OCI-LY3 (cell line): ENCODE results near the gene SNX30.

ENCODE experiments used
- H2AFZ ChIP-seq: fragments of 200-600, 300-600 bp; shearing (Covaris generic); 2 replicates; pipeline ENCODE4 v1.6.0; 2014; ENCODE audit warnings: antibody characterized with exemption, low read depth, low read length
- H3K27ac ChIP-seq: fragments of 200-600, 300-600 bp; sonication (generic); 2 replicates; pipeline ENCODE4 v1.5.1; 2014; ENCODE audit warnings: mild to moderate bottlenecking, low read length, moderate library complexity, mixed read lengths
- H3K27me3 ChIP-seq: fragments of 200-600, 300-600 bp; sonication (generic); 2 replicates; pipeline ENCODE4 v1.6.1; 2014; ENCODE audit warnings: low read depth, low read length, mixed read lengths
- H3K36me3 ChIP-seq: fragments of 200-600, 300-600 bp; sonication (generic); replicated peaks from 2 replicates; pipeline ENCODE3; 2014; ENCODE audit warnings: low read depth, low read length, mixed read lengths
- H3K4me1 ChIP-seq: fragments of 300-600, 200-600 bp; sonication (generic); 2 replicates; pipeline ENCODE4 v1.6.1; 2014; ENCODE audit warnings: low read length, mixed read lengths
- H3K4me2 ChIP-seq: fragments of 200-600, 300-600 bp; sonication (generic); 2 replicates; pipeline ENCODE4 v1.6.1; 2014; ENCODE audit warnings: low read length, mixed read lengths
- H3K4me3 ChIP-seq: fragments of 300-600, 200-600 bp; sonication (generic); 2 replicates; pipeline ENCODE4 v1.5.1; 2014; ENCODE audit warnings: antibody characterized with exemption, mild to moderate bottlenecking, low read length, moderate library complexity
- H3K79me2 ChIP-seq: fragments of 300-600, 200-600 bp; shearing (Covaris generic); 2 replicates; pipeline ENCODE4 v1.6.1; 2014; ENCODE audit warnings: mild to moderate bottlenecking, low read length, mixed read lengths
- H3K9ac ChIP-seq: fragments of 300-600, 200-600 bp; shearing (Covaris generic); 2 replicates; pipeline ENCODE4 v1.6.0; 2014; ENCODE audit warnings: mild to moderate bottlenecking, low read length, moderate library complexity
- H3K9me3 ChIP-seq: fragments of 200-600, 300-600 bp; shearing (Covaris generic); 2 replicates; pipeline ENCODE4 v1.6.1; 2014; ENCODE audit warnings: low read length, mixed read lengths; ENCODE audit not compliant: insufficient read depth
- H4K20me1 ChIP-seq: fragments of 200-600, 300-600 bp; sonication (generic); 2 replicates; pipeline ENCODE4 v1.6.1; 2016; ENCODE audit warnings: low read length, mixed read lengths; ENCODE audit not compliant: insufficient read depth
- CTCF ChIP-seq: fragments of 200-600, 300-600 bp; sonication (generic); IDR thresholded peaks from 2 replicates; pipeline ENCODE4 v1.5.1; 2014; ENCODE audit warnings: antibody characterized with exemption, low read length, low read depth
- EZH2phosphoT487 ChIP-seq: fragments of 200-600 bp; shearing (Covaris generic); IDR thresholded peaks from 2 replicates; pipeline ENCODE4 v1.6.1; 2018; ENCODE audit warnings: antibody characterized with exemption, mixed run types, low read depth

SNX30 gene

GRCh38 chr9:112833081-112833480 lies 82.5 kb downstream of the SNX30 start:
- TF ChIP-seq CTCF, result no peak
- no peak for TF ChIP-seq EZH2phosphoT487

GRCh38 chr9:112836394-112836793 lies 85.8 kb downstream of the SNX30 start:
- 0 out of 2 replicates have a peak, but pooled peaks cover 3% of the 10 kb centered on the region for H4K20me1 ChIP-seq
- H3K4me2 ChIP-seq, result no peak overlapping the region
- H3K36me3 ChIP-seq, result peaks cover 7% of the 10 kb centered on the region
- TF ChIP-seq EZH2phosphoT487 (no peak), CTCF (no peak)
- no peak overlapping the region for H3K9ac ChIP-seq
- no peak overlapping the region for H3K27ac ChIP-seq
- H3K79me2 ChIP-seq, result no peaks in the 10 kb centered on the region
- peaks cover 25% of the 10 kb centered on the region for H3K4me1 ChIP-seq
- no peaks in the 10 kb centered on the region for H3K27me3 ChIP-seq
- H3K4me3 ChIP-seq, result no peak overlapping the region
- no peak overlapping the region for H2AFZ ChIP-seq
- H3K9me3 ChIP-seq, result no peaks in the 10 kb centered on the region

More at GRCh38 chr9:112833081-112833480, 82.5 kb downstream of the SNX30 start:
- Histone ChIP-seq H4K20me1 (no peaks in the 10 kb centered on the region), H3K9ac (no peak overlapping the region), H2AFZ (no peak overlapping the region), H3K4me3 (no peak overlapping the region), H3K79me2 (no peaks in the 10 kb centered on the region), H3K36me3 (no peaks in the 10 kb centered on the region), H3K4me1 (peaks cover 2% of the 10 kb centered on the region), H3K27ac (no peak overlapping the region), H3K27me3 (no peaks in the 10 kb centered on the region), H3K9me3 (no peaks in the 10 kb centered on the region), H3K4me2 (no peak overlapping the region)

- H3K9me3 ChIP-seq, result no peaks in the 10 kb centered on the region
- peaks cover 27% of the 10 kb centered on the region for H3K4me1 ChIP-seq
- no peak overlapping the region for H3K9ac ChIP-seq
- no peak overlapping the region for H2AFZ ChIP-seq
- peak overlapping the region; percentile 54 for H3K4me2 ChIP-seq
- no peaks in the 10 kb centered on the region for H3K27me3 ChIP-seq
- H3K79me2 ChIP-seq, result no peaks in the 10 kb centered on the region
- no peak overlapping the region for H3K27ac ChIP-seq
- H3K36me3 ChIP-seq, result peaks cover 7% of the 10 kb centered on the region
- H4K20me1 ChIP-seq, result 0 out of 2 replicates have a peak, but pooled peaks cover 5% of the 10 kb centered on the region
- no peak overlapping the region for H3K4me3 ChIP-seq
- no peak for TF ChIP-seq CTCF
- TF ChIP-seq EZH2phosphoT487, result no peak
These were observed 87.8 kb downstream of the SNX30 start for GRCh38 chr9:112838342-112838741.

GRCh38 chr9:112839331-112839730 lies 88.8 kb downstream of the SNX30 start:
- 0 out of 2 replicates have a peak, but pooled peaks cover 5% of the 10 kb centered on the region for H4K20me1 ChIP-seq
- H3K9ac ChIP-seq, result no peak overlapping the region
- peak overlapping the region; percentile 54 for H3K4me2 ChIP-seq
- H3K27ac ChIP-seq, result no peak overlapping the region
- H2AFZ ChIP-seq, result no peak overlapping the region
- TF ChIP-seq EZH2phosphoT487 (no peak), CTCF (no peak)
- peaks cover 7% of the 10 kb centered on the region for H3K36me3 ChIP-seq
- H3K27me3 ChIP-seq, result no peaks in the 10 kb centered on the region
- H3K9me3 ChIP-seq, result no peaks in the 10 kb centered on the region
- H3K4me1 ChIP-seq, result peaks cover 28% of the 10 kb centered on the region
- H3K79me2 ChIP-seq, result no peaks in the 10 kb centered on the region
- H3K4me3 ChIP-seq, result peak overlapping the region; percentile 16; the same call in 1 of the 2 replicates
